HG03135 (cell line): ENCODE measurements around the gene MARK1.

ENCODE experiments used
- ATAC-seq: cut with Tn5 transposase; IDR thresholded peaks from one replicate; pipeline ENCODE4 v1.9.1; 2021; ENCODE audit warnings: mild to moderate bottlenecking, moderate library complexity; ENCODE audit not compliant: unreplicated experiment

The MARK1 gene

GRCh38 chr1:220528679-220529501, 954 bp downstream of the MARK1 start:
- ATAC-seq, result no peak

- ATAC-seq, result no peak
Measured at GRCh38 chr1:220529521-220530020, 1.6 kb downstream of the MARK1 start.

GRCh38 chr1:220533504-220534109, 5.7 kb downstream of the MARK1 start:
- ATAC-seq, result no peak

- ATAC-seq, result no peak
Measured at GRCh38 chr1:220544901-220545303, 17.0 kb downstream of the MARK1 start.

GRCh38 chr1:220550811-220551399, 23.0 kb downstream of the MARK1 start:
- ATAC-seq, result no peak

GRCh38 chr1:220551718-220552117, 23.8 kb downstream of the MARK1 start:
- ATAC-seq, result no peak

GRCh38 chr1:220552672-220553260, 24.8 kb downstream of the MARK1 start:
- no peak for ATAC-seq

- no peak for ATAC-seq
Measured at GRCh38 chr1:220556641-220557040, 28.7 kb downstream of the MARK1 start.

- ATAC-seq, result no peak
Measured at GRCh38 chr1:220563564-220563963, 35.6 kb downstream of the MARK1 start.

GRCh38 chr1:220564216-220564615, 36.3 kb downstream of the MARK1 start:
- ATAC-seq, result no peak

GRCh38 chr1:220565670-220566069, 37.7 kb downstream of the MARK1 start:
- no peak for ATAC-seq

- ATAC-seq, result no peak
Measured at GRCh38 chr1:220566869-220567268, 38.9 kb downstream of the MARK1 start.

- ATAC-seq, result no peak
Measured at GRCh38 chr1:220572416-220572815, 44.5 kb downstream of the MARK1 start.

- no peak for ATAC-seq
Measured at GRCh38 chr1:220573836-220574235, 45.9 kb downstream of the MARK1 start.

GRCh38 chr1:220575718-220576497, 48.0 kb downstream of the MARK1 start:
- no peak for ATAC-seq

GRCh38 chr1:220577926-220578325, 50.0 kb downstream of the MARK1 start:
- ATAC-seq, result no peak

- ATAC-seq, result no peak
Measured at GRCh38 chr1:220579317-220579716, 51.4 kb downstream of the MARK1 start.

GRCh38 chr1:220592714-220593113, 64.8 kb downstream of the MARK1 start:
- no peak for ATAC-seq

- no peak for ATAC-seq
Measured at GRCh38 chr1:220594356-220594755, 66.4 kb downstream of the MARK1 start.

GRCh38 chr1:220595179-220595578, 67.2 kb downstream of the MARK1 start:
- ATAC-seq, result no peak

- no peak for ATAC-seq
Measured at GRCh38 chr1:220604926-220605325, 77.0 kb downstream of the MARK1 start.
